Medulla oblongata (tissue), 1 donor: Measurements from ENCODE around the gene ASCL5.

Experiments used
- DNase-seq: peaks from one replicate; pipeline ENCODE4 v3.0.0-alpha.2; 2015; ENCODE audit errors: extremely low spot score

The ASCL5 gene

GRCh38 chr1:201153474-201154388 lies 26.7 kb upstream of the ASCL5 start:
- peak; percentile 23 for DNase-seq

GRCh38 chr1:201149400-201149799 lies 22.4 kb upstream of the ASCL5 start:
- DNase-seq, result no peak

- DNase-seq, result no peak
Measured at GRCh38 chr1:201147396-201148015, 20.5 kb upstream of the ASCL5 start.

- DNase-seq, result no peak
Measured at GRCh38 chr1:201146626-201147390, 19.8 kb upstream of the ASCL5 start.

- DNase-seq, result no peak
Measured at GRCh38 chr1:201145816-201146215, 18.8 kb upstream of the ASCL5 start.

GRCh38 chr1:201145132-201145531 lies 18.1 kb upstream of the ASCL5 start:
- DNase-seq, result no peak

GRCh38 chr1:201144701-201145100 lies 17.7 kb upstream of the ASCL5 start:
- no peak for DNase-seq

- DNase-seq, result peak; percentile 65
Measured at GRCh38 chr1:201143726-201144635, 17.0 kb upstream of the ASCL5 start.

- no peak for DNase-seq
Measured at GRCh38 chr1:201142849-201143725, 16.1 kb upstream of the ASCL5 start.

GRCh38 chr1:201142011-201142848 lies 15.2 kb upstream of the ASCL5 start:
- no peak for DNase-seq

- no peak for DNase-seq
Measured at GRCh38 chr1:201141418-201141817, 14.4 kb upstream of the ASCL5 start.

- no peak for DNase-seq
Measured at GRCh38 chr1:201140941-201141260, 13.9 kb upstream of the ASCL5 start.

- DNase-seq, result no peak
Measured at GRCh38 chr1:201140235-201140940, 13.4 kb upstream of the ASCL5 start.

GRCh38 chr1:201139756-201140155 lies 12.8 kb upstream of the ASCL5 start:
- no peak for DNase-seq

- no peak for DNase-seq
Measured at GRCh38 chr1:201139306-201139705, 12.3 kb upstream of the ASCL5 start.

- no peak for DNase-seq
Measured at GRCh38 chr1:201138311-201138840, 11.4 kb upstream of the ASCL5 start.

GRCh38 chr1:201137579-201138310 lies 10.8 kb upstream of the ASCL5 start:
- DNase-seq, result peak; percentile 79

GRCh38 chr1:201137024-201137392 lies 10.0 kb upstream of the ASCL5 start:
- no peak for DNase-seq
